Kidney (tissue), 14 donors: Measurements from ENCODE around the gene TMEM44. TPM values are rescaled to one million over a fixed set of nuclear protein-coding genes. Genes with fewer than 3 reads are reported as not detected.

Source experiments
- DNase-seq, 5 donors: peaks; one replicate each; pipeline ENCODE4 v3.0.0-alpha.2; 2013 to 2020
- FAIRE-seq: peaks from 2 replicates; lab custom pipeline; 2012; peaks lifted over from hg19 to GRCh38; lab: Jason Lieb, UNC
- H3K27ac ChIP-seq, 2 donors: one replicate each; pipeline ENCODE4 v1.7.0; 2013; ENCODE audit warnings: low read depth in 2 of 2, low read length in 2 of 2, inconsistent platforms in 1 of 2
- H3K27me3 ChIP-seq: one replicate; pipeline ENCODE4 v1.7.1; 2013; ENCODE audit warnings: low read length, inconsistent platforms; ENCODE audit not compliant: control insufficient read depth, insufficient read depth
- H3K36me3 ChIP-seq, 3 donors: one replicate each; pipeline versions ENCODE4 v1.7.0 to v1.7.1; 2013; ENCODE audit warnings: low read length in 3 of 3, control low read depth in 1 of 3, inconsistent platforms in 1 of 3; ENCODE audit not compliant: insufficient read depth in 3 of 3, control insufficient read depth in 2 of 3
- H3K4me1 ChIP-seq, 3 donors: one replicate each; pipeline versions ENCODE4 v1.7.0 to v1.7.1; 2013; ENCODE audit warnings: low read length in 3 of 3, inconsistent platforms in 1 of 3, low read depth in 1 of 3; ENCODE audit not compliant: control insufficient read depth in 2 of 3, insufficient read depth in 2 of 3
- H3K4me3 ChIP-seq, 3 donors: one replicate each; pipeline versions ENCODE4 v1.7.0 to v1.8.1; 2013; ENCODE audit warnings: low read length in 3 of 3, control low read depth in 1 of 3, inconsistent platforms in 1 of 3
- H3K9ac ChIP-seq, 3 donors: one replicate each; pipeline versions ENCODE4 v1.7.0 to v1.7.1; 2013; ENCODE audit warnings: low read length in 3 of 3, control low read depth in 1 of 3, inconsistent platforms in 1 of 3
- H3K9me3 ChIP-seq, 3 donors: one replicate each; pipeline versions ENCODE4 v1.7.0 to v1.7.1; 2013; ENCODE audit warnings: low read length in 3 of 3, control low read depth in 1 of 3, inconsistent platforms in 1 of 3; ENCODE audit not compliant: control insufficient read depth in 2 of 3, insufficient read depth in 1 of 3
- intact Hi-C: fragments of 100-400 bp; cut with DNase I; formaldehyde crosslinking; loops from one replicate; pipeline ENCODE4 v1.11.1; 2022
- polyA plus RNA-seq: library from polyadenylated mRNA; stranded (reverse); fragments of 350-450 nt; fragmentation: Illumina TruSeq; extraction: RNeasy Lipid Tissue Mini Kit (QIAGEN cat#74804); gene quantifications from one replicate; pipeline ENCODE4 v1.2.3, GENCODE V29; 2014; ENCODE audit warnings: low read depth, low replicate concordance; ENCODE audit not compliant: insufficient read depth
- total RNA-seq: library from RNA; stranded (reverse); fragmentation: NEBNext Ultra II Directional; extraction: Animal tissue kit (Norgen Biotek cat#: 25700); gene quantifications from one replicate; pipeline ENCODE4 v1.2.1, GENCODE V29; 2021
- TF ChIP-seq, protein P1 (sequence below): IDR thresholded peaks from 3 replicates; pipeline ENCODE4 v1.5.1; 2012; ENCODE audit warnings: mild to moderate bottlenecking, moderate library complexity, borderline replicate concordance; ENCODE audit not compliant: insufficient read depth; ENCODE audit errors: extremely low read depth
- donor health status: control.
- donor health status: control.
- donor health status: control.
- donor health status: control.
- donor health status: control.
- donor health status: DM: yes; HTN: yes; CAD: no.
- donor health status: Normal renal cell carcinoma (clear cell type).

TMEM44 gene
- total and polyA plus RNA-seq, 2 donors from 2014 or later: 7.0 to 15.7 TPM

DNA sequence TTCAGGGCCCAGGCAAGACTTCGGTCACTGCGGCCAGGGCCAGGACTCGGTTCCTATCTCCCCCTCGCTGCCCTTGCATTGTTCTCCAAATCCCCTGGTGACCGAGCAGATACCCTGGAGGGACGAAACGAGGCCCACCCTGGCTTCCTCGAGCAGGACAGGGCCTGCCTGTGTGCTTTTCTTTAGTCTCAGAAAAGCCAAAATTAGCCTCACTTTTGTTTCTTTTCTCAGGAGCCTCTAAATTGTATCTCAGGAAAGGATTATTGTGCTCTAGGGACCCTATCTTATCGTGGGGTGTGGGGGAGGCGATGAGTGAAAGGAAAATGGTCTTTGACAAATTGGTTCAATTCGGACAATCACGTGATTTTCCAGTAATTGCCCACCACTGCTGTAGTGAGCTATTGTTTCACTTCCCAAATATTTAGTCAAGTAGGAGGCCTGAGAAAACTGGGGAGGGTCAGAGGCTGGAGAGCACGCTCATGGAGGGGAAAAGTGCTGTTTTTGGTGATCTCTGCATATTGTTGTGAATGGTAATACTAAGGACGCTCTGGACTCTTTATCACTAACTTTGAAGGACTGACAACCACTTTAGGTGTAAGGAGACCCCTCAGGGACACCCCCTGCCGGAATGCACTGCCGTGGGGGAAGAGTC is 61.6 kb downstream of the TMEM44 start:
- TF ChIP-seq, protein P1, sequence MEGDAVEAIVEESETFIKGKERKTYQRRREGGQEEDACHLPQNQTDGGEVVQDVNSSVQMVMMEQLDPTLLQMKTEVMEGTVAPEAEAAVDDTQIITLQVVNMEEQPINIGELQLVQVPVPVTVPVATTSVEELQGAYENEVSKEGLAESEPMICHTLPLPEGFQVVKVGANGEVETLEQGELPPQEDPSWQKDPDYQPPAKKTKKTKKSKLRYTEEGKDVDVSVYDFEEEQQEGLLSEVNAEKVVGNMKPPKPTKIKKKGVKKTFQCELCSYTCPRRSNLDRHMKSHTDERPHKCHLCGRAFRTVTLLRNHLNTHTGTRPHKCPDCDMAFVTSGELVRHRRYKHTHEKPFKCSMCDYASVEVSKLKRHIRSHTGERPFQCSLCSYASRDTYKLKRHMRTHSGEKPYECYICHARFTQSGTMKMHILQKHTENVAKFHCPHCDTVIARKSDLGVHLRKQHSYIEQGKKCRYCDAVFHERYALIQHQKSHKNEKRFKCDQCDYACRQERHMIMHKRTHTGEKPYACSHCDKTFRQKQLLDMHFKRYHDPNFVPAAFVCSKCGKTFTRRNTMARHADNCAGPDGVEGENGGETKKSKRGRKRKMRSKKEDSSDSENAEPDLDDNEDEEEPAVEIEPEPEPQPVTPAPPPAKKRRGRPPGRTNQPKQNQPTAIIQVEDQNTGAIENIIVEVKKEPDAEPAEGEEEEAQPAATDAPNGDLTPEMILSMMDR: no peak
- Histone ChIP-seq H3K27me3 (no peaks in the 10 kb centered on the region), H3K9ac (peak overlapping the region in 1 of 3 donors; percentile 23), H3K4me1 (peaks cover 0 to 9% (median 2%) of the 10 kb centered on the region in 3 donors), H3K9me3 (no peaks in the 10 kb centered on the region), H3K4me3 (no peak overlapping the region), H3K36me3 (no peaks in the 10 kb centered on the region), H3K27ac (peak overlapping the region; percentile 11 to 40)
- intact Hi-C loops: no loop called here
- DNase-seq: peak in 2 of 5 donors; percentile 64 to 70
- FAIRE-seq: no peak

GRCh38 chr3:194570898-194571297 is 62.3 kb downstream of the TMEM44 start:
- Histone ChIP-seq H3K9ac (no peak overlapping the region), H3K4me3 (no peak overlapping the region), H3K27me3 (no peaks in the 10 kb centered on the region), H3K36me3 (no peaks in the 10 kb centered on the region), H3K4me1 (peaks cover 0 to 9% (median 5%) of the 10 kb centered on the region in 3 donors), H3K9me3 (no peaks in the 10 kb centered on the region), H3K27ac (no peak overlapping the region)
- TF ChIP-seq, protein P1: no peak
- DNase-seq (no peak), FAIRE-seq (no peak)
- intact Hi-C loops: no loop called here

- no peak for FAIRE-seq
- TF ChIP-seq, protein P1: no peak
Observed at GRCh38 chr3:194570235-194570634, 63.0 kb downstream of the TMEM44 start.

More at GRCh38 chr3:194570235-194570634, 63.0 kb downstream of the TMEM44 start:
- no peak overlapping the region for H3K9ac ChIP-seq
- no peak overlapping the region for H3K4me3 ChIP-seq
- H3K36me3 ChIP-seq: no peaks in the 10 kb centered on the region
- no peaks in the 10 kb centered on the region for H3K27me3 ChIP-seq
- intact Hi-C loops: no loop called here
- no peak for DNase-seq
- H3K27ac ChIP-seq: no peak overlapping the region
- H3K4me1 ChIP-seq: peaks cover 0 to 9% (median 8%) of the 10 kb centered on the region in 3 donors
- no peaks in the 10 kb centered on the region for H3K9me3 ChIP-seq
